SKM-1 treated with dmso at 0.1 percent for 144 hours (cell line): ENCODE results near the gene NUDT13.
"Not testable (repeated sequence)": the region's sequence is repeated elsewhere in the genome, so short reads cannot be mapped to it uniquely, and the experiment has no call there.

Source experiments
- DNase-seq: peaks from one replicate; lab custom pipeline; 2025; ENCODE audit not compliant: unreplicated experiment; lab: John Stamatoyannopoulos, UW

The NUDT13 gene

GRCh38 chr10:73099141-73099540 is 11.1 kb upstream of the NUDT13 start:
- no peak for DNase-seq

DNA sequence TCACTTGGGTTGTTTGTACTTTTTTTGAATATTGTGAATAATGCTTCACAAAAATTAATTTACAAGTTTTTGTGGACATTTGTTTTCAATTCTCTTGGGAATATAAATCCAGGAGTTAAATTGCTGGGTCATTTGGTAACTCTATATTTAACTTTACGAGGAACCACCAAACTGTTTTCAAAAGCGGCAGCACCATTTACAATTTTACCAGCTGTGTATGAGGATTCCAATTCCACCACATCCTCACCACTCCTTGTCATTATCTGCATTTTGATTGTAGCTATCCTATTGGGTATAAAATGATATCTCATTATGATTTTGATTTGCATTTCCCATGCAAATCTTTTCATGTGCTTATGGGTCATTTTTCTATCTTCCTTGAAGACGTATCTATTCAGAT is 4.0 kb upstream of the NUDT13 start:
- DNase-seq, result no peak

DNA sequence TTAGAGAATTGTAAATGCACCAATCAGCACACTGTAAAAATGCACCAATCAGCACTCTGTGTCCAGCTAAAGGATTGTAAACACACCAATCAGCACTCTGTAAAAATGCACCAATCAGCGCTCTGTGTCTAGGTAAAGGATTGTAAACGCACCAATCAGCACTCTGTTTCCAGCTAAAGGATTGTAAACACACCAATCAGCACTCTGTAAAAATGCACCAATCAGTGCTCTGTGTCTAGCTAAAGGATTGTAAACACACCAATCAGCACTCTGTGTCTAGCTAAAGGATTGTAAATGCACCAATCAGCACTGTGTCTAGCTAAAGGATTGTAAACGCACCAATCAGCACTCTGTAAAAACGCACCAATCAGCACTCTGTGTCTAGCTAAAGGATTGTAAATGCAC is 1.0 kb upstream of the NUDT13 start:
- DNase-seq, result not testable (repeated sequence)

- not testable (repeated sequence) for DNase-seq
These were observed 1.8 kb downstream of the NUDT13 start for GRCh38 chr10:73112032-73112431.

DNA sequence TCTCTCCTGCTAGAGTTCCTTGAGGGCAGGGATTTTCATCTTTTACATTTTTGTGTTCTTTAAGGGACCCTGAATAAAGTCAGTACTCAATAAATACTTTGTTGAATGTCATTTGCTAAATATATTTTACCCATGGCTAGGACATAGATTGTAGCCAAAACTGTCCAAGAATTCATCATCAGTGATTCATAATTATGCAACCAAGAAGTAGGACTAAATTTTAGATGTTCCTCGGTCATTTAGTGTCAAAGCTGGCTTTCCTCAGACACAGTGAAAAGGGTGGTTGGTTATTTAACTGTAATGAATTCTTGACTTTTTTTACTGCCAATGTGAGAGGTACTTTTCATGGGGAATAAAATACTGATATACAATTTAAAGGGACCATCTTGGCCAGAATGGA is 3.3 kb downstream of the NUDT13 start:
- no peak for DNase-seq

DNA sequence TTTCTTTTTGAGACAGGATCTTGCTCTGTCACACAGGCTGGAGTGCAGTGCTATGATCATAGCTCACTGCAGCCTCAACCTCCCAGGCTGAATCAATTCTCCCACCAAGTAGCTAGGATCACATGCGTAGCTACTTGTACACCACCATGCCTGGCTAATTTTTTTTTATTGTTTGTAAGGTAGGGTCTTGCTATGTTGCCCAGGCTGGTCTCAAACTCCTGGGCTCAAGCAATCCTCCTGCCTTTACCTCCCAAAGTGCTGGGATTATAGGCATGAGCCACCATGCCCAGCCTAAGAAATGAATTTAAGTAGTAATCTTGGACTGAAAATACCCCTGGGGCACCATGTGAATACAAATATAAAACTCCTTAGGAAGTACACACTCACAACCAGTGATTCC is 5.8 kb downstream of the NUDT13 start:
- DNase-seq, result no peak

- DNase-seq, result no peak
These were observed 7.9 kb downstream of the NUDT13 start for GRCh38 chr10:73117976-73118743.

DNA sequence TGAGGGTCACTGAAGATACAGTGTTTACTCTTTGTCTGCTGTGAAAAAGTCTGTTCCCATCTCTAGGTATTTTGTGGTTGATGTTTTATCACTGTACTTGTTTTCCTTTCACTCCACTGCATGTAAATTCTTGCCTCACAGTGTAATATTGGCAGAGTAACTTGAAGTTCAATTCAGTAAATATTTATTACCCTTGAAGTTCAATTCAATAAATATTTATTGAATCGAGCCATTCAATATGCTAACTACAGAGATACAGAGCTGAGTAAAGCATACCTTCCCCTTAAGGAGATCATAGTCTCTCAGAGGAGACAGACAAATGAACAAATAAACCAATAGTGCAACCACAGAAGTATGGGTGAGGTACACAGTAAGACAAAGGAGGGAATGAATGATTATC is 9.2 kb downstream of the NUDT13 start:
- no peak for DNase-seq

DNA sequence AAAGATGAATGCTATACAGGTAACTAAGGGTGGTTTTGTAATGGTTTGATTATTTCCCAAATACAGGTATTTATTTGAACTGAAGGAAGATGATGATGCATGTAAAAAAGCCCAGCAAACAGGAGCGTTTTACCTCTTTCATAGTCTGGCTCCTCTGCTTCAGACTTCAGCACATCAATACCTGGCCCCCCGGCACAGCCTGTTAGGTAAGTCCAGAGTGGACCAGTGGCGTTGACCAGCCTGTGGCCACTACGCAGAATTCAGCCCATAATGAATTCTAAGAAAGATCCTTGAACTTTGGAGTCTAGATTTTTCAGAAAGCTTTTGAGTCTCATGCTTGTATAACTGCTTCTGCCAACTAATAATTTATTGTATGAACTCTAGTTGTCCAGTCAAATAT is 9.7 kb downstream of the NUDT13 start:
- no peak for DNase-seq

DNA sequence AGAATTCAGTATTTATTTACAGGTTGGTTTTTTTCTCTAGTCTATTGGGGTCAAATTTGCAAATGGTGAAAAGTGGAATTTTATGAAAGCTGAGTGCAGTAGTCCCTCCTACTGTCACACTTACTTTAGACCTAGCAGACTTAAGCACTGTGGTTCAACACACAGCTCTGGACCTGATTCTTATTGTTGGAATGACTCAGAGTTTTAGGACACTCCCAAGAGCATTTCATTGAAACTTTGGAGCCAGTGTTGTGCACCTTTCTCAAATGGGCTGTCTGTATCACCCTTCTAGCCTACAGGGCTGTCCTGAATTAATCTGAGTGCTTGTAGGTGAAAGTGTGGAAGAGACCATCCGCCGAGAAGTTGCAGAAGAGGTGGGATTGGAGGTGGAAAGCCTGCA is 16.1 kb downstream of the NUDT13 start:
- DNase-seq, result no peak

DNA sequence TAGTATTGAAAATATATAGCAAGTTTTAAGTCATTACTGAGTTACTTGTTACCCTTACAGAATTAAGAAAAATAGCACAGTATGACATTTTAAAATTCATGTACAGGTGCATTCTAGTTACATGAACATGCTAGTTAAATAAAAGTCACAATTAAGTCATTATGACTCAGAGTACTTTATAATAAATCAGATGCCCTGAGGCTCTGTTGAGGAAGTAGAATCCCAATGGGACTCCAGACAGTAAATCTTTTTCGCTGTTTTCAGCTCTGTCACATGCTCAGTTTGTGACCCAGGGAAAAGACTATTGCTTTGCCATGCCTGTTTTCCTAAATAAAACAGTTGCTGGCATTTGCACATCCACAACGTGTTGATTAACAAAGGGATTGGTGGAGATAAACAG is 21.0 kb downstream of the NUDT13 start:
- no peak for DNase-seq

GRCh38 chr10:73131913-73132686 is 21.8 kb downstream of the NUDT13 start:
- DNase-seq, result no peak

- DNase-seq, result no peak
These were observed 24.5 kb downstream of the NUDT13 start for GRCh38 chr10:73134727-73135126.

DNA sequence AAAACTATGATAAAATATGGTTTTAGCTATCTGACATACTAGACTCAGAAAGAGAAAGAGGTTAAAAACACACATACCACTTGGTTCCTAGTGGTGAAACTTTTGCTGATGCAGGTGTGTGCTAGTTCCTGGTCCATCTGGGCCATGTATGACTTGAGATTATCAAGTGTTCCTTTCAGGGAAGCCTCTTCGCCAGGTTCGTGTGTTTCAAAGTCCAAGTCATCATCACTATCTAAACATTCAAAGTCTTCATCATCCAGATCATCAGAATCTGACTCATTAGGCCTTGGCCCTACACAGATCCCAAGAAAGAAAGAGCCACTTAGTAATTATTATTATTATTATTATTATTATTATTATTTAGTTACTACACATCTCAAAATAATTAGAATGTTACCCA is 26.4 kb downstream of the NUDT13 start:
- DNase-seq, result no peak

- DNase-seq, result no peak
These were observed 29.0 kb downstream of the NUDT13 start for GRCh38 chr10:73139251-73139650.

DNA sequence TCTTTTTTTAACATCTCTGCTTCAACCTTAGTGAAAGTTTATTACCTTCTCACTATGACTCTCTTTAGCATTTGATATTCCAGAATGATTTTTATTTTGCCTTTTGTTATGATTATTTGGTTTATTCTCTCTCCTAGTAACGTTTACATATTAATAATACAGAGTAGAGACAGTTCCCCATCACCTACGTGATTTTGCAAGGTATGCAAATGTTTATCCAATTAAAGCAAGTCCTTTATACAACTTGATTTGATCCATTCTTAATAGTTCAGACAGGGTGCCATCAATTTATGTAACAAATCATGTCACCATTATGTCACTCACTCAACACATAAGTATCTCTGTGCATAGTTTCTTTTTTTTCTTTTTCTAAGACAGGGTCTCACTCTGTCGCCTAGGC is 31.3 kb downstream of the NUDT13 start:
- no peak for DNase-seq

- DNase-seq, result not testable (repeated sequence)
These were observed 40.6 kb downstream of the NUDT13 start for GRCh38 chr10:73150633-73151413.

DNA sequence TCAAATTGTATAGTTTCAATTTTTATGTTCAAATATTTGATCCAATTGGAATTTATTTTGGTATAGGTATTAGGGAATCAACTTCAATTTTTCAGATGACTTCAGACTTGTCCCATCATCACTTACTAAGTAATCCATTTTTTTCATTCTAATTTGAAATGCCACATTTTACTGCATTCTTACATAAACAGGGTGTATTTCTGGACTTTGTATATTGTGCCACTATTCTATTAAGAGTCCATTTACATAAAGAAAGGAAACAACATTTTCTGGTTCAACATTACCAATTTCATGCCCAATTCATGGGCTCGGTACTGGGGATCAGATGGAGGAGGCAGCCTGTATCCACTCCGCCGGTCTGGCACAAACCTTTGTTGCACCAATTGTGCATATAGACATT is 41.8 kb downstream of the NUDT13 start:
- DNase-seq, result no peak

GRCh38 chr10:73156054-73156453 is 45.8 kb downstream of the NUDT13 start:
- no peak for DNase-seq

GRCh38 chr10:73159038-73159648 is 48.9 kb downstream of the NUDT13 start:
- peak; percentile 19 for DNase-seq

GRCh38 chr10:73161079-73161478 is 50.8 kb downstream of the NUDT13 start:
- DNase-seq, result no peak
